SW 1271 (cell line): ENCODE data around the gene SCYGR8.

Experiments
- DNase-seq, 2 experiments: peaks; one replicate each; lab custom pipeline; 2025; lab: John Stamatoyannopoulos, UW

The SCYGR8 gene

DNA sequence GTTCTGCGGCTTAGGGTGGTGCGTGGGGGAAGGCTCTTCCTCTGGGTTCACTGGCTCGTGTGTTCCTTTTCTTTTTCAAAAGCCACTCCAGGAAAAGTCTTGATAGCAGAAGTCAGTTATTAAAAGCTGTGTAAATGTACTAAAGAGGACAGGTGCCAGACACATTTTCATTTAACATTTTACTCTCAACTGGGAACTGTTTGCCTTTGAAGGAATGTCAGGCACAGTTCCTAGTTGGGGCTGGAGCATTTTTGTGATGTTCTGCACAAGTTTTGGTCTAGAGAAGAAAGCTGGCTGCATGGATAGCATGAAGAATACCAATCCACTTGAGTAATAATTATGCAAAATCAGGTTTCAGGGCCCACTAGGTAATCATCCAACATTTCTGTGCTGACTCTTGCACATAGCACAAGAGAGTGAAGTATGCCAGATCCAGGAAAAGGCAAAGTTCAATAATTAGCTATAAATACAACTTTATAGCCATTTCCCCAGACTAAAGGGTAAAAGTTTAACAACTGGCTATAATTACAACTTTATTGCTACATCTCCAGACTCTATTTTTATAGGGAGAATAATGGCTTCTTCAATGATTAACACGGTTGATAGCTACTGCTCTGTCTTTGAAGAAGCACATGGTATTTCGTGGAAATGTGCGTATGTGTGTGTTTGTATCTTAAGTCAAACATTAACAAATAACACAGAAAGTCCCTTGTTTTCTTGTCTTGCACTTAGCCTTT, 16.2 kb downstream of the SCYGR8 start:
- DNase-seq = no peak

DNA sequence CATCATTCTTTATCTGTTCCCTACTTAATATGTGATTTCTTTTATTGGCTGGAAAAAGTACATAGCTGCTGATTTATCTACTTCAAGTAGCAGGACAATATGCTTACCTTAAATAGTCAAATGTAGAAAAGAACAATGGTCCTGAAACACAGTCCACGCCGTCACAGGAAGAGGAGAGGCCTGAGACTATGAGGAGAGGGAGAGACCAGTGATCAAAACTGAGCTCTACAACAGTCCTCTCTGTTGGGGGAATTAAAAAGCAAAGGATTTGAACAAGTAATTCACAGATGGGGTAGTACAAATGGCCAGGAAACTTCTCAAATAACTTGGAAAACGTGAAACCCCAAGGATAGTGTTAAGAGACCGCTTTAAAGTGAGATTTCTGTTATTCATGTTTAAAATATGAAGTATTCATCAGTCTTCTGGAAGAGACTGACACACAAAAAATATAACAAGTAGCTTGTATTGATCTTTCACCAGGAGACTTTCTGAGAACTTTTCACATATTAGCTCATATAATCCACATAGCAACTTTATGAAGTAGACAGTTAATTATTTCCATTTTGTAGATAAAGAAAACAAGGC, 20.2 kb downstream of the SCYGR8 start:
- DNase-seq = no peak

DNA sequence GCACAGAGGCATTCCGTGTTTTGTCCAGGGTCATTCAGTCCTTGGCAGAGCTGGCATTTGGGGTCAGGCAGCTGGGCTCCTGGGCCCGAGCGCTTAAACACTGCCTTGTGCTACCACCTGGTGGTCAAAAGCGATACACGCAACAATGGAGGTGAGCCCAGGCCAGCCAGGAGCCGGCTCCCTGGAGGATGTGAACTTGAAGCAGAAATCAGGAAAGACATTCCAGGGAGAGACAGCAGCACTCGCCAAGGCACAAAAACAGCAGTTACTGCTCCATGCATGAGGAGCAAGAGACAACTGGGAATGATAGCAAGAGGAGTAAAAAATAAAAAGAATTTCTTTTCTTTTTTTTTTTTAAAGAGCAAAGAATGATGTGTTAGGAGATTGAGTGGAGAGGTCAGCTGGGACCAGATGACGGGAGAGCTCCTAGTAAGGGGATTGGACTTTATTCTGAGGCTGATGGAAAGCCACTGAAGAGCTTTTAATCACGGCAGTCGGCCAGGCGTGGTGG, 20.7 kb downstream of the SCYGR8 start:
- DNase-seq = peak in 1 of 2 experiments; percentile 69

DNA sequence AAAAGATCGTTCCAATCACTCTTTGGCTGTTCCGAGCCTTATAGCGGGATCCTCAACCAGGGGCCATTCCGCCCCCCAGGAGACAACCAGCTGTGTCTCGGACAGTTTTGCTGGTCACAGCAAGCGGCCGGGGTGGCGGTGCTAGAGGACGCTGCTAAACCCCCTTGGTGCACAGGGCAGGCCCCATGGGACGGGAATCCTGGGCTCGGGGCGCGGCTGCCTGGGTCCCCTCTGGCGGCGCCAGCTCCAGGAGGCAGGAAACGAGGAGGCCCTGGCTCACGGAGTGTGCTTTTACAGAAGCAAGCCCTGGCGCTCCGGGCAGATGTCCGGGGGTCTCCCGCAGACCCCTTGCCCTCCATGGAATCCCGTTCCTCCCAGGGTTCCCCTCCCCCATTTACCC, 22.1 kb downstream of the SCYGR8 start:
- DNase-seq = no peak

DNA sequence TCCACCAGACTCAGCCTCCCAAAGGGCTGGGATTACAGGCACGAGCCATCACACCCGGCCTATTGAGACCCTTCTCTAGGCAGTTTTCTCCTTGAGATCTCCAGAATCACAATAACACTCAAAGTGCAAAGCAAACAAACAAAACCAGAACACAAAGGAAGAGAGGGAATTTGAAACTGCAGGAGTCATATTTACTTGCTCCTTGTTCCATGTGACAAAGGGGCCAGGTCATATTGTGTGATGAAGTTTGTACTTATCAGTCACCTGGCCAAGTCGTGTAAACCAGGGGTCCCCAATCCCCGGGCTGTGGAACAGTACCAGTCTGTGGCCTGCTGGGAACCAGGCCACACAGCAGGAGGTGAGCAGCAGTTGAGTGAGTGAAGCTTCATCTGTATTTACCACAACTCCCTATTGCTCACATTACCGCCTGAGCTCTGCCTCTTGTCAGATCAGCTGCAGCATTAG, 26.5 kb downstream of the SCYGR8 start:
- DNase-seq = no peak

DNA sequence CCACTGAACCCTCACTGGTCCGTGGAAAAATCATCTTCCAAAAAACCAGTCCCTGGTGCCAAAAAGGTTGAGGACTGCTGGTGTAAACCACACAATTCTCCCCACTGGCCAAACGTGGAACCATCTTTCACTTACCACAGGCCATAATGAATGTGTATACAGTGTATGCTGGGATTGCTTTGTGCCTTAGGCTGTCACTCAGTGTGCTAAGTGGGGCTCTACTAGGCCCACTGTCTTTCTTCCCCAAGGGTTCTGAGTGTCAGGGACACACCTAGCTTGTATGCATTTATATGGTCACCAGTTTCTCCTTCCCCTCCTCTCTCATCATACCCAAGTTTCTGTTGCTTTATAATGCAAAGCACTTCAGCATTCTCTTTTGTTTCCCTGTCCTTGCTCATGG, 27.2 kb downstream of the SCYGR8 start:
- DNase-seq = no peak

DNA sequence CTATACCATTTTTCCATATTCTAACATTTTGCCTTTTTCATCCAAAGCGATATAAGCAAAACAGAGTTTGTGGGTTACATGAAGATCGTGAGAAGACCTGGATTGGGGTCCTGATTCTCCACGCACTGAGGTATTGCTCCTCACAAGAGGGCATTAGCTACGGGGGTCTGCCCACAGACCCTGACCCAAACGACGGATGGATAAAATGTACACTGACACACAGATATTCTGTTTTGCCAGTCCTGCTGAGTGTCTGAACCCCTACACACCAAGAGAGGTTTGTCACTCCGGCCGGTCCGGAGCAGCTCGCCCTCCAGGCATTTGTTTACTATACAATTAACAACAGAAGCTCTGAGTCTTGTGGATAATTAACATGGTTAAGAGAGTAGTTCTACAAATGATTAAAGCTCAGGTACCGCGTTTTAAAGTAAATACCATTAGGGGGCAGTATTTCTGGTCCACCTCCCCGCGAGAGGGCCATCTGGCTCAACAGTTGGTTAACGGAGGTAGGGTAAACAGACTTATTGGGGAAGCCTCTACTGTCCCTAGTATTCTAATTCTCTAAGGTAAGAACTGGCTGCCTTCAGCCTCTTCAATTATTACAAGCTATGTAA, 28.4 kb downstream of the SCYGR8 start:
- DNase-seq = no peak

DNA sequence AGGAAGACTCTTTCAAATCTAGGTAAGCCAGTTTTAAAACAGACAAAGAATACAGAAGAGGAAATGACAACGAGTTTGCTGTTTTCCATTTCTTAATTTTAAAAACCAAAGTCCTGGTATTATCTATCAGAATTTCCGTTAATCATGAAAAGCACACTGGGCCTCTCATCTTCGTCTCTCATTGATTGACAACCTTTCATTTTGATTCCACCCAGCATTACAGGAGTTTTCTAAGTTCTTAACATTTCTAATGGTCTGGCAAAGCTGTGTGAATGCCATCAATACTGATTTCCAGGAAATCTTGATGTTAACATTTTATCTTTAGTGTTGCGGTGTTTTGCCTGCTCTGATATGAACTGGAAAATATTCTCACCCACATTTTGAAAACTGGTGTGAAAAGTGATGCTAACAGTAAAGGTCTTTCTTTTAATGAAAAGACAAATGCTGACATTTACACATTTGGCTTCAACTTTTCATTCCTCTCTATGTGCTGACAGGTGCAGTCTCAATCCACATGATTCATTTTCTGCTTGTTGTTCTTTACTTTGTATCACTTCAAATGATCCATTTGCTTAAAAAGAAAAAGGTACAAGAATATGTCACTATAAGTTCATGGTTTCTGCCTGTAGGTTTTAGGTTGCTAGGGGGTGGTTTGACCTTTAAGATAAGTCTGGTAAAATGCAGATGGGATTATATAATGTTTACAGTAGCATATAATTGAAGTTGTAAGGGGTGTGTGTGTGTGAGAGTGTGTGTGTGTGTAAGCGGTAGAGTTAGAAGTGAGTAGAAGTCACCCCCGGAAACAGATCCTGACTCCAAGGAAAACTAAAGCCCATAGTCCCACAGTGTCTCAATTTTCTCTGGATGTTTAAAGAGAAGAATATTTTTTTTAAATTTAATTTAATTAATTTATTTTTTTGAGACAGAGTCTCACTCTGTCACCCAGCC, 29.5 kb downstream of the SCYGR8 start:
- DNase-seq = no peak

DNA sequence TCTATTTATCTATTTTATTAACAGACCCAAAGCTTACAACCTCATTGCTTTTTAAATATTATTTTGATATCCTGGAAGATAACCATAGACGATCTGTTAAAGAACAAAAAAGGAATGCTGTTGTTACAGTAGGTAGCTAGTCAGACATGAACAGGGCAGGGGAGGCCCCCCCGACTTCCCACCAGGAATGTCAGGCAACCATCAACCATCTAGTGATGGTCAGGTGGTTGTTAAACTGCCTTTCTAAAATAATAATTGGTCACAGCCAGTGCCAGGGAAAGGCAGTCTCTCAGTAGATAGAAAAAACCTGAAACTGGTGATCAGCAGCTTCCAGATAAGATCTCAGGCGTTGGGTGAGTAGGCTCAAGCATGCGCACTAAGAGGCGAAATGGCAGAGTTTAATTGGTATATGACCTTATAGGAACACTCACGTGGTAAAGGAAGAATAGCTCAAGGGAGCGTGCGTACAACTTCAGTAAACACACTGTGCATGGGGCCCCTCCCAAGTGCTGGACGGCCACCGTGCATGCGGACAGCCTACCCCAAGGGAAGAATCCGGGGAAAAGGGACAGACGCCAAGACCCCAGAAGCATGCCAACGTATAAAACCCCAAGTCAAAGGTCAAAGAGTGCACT, 35.4 kb downstream of the SCYGR8 start:
- DNase-seq = no peak

DNA sequence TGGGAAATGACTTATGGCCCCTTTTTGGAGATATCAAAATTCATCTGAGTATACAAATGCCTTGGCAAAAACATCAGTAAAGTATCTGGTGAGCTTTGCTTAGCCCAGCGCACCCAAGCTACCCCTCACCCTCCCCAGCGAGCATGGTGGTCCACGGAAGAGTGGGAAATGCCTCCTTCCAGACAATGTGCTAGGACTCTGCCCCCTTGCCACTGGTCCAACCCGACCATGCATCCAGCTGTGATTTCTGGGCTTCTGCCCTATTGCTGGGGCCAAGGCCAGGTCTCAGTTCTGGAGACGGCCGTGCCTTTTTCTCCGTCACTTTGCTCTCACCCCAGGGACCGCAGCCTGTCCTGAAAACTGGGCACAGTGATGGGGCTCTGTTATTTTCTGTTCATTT, 36.1 kb downstream of the SCYGR8 start:
- no peak for DNase-seq

DNA sequence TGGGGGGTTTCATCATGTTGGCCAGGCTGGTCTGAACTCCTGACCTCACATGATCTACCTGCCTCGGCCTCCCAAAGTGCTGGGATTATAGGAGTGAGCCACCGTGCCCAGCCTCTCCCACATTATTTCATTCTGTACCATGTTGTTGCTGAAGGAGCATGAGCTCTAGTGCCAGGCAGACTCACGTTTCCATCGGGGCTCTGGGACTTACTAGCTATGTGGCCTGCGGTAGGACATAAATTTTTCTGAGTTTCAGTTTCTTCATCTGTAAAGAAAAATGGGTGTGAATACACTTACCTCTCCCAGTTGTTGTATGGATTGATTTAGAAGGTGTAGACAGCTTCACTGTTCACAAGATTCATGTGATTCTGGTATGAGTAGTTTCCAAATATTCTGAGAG, 37.1 kb downstream of the SCYGR8 start:
- DNase-seq = no peak

DNA sequence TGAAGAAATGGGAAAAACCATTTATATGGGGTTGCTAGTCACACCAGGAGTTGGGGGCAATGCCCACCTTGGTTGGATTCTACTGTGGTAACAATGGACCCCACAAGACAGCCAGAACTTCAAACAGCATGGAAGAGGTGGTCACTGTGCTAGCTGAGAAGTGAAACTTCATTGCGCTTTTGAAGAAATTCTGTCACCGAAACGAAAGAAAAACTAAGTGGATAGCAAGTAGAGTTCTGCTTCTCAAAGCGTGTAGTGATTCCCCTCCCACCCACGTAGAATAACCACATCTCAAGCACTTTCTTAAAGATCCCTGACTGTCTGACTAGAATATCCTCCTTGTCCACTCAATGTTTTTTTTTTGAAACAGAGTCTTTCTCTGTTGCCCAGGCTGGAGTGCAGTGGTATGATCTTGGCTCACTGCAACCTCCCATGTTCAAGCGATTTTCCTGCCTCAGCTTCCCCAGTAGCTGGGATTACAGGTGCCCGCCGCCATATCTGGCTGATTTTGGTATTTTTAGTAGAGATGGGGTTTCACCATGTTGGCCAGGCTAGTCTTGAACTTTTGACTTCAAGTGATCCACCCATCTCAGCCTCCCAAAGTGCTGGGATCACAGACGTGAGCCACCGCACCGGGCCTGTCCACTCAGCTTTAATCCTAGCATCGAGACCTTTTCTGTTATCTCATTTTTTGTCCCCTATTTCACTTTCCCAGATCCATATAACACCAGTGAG, 37.9 kb downstream of the SCYGR8 start:
- DNase-seq = no peak

DNA sequence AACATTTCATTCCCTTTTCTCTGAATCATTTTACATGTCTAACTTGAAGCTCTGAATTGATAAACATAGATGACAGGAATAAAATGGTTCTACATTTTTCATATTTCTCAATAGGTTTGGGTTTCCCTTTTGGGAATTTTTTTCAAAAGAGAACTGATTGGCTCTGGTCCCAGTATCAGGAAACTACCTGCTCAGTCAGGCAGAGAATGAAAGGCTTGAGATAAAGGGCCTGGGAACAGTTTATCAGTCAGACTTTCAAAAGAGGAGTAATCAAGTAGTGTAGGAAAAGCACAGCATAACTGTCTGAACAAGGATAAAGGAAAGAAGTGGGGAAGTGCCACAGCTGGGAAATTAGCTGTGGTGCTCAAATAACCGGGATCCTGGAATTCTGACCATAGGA, 39.6 kb downstream of the SCYGR8 start:
- DNase-seq = no peak

DNA sequence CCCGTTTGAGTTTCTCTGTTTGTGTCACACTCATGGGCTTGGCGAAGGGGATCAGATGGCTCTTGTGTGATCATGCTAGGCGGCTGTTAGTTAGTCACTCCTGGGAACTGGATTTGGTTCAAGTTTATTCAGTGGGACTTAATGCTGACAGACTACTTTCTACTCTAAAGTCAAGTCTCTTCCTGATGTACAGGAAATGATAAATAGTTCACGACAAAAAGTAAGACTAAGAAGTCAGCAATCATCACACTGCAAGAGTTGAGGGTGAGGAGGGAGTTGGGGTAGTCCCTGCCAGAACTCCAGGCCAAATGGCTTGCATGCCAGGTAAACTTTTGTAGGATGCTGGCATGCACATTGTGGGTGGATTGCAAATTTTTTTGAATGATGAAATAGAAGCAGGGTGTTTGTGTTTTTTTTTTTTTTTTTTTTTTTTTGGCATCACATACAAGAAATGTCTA, 42.9 kb downstream of the SCYGR8 start:
- no peak for DNase-seq

DNA sequence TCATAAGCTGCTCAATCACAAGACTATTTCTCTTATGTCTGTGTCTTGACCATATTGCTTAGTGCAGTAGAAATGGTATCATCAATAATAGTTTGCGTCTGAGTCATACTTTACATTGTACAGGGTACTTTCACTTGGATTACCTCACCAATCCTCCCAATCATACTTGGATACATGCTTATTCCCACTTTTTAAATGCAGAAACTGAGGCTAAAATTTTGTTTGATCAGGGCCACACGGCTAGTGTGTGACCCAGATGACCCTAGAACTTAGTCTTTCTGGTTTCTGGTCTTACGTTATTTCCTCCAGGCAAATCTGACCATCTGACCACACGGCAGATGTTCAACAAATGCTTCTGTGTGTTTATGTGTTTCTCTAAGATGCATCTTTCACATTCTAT, 44.1 kb downstream of the SCYGR8 start:
- DNase-seq = no peak

DNA sequence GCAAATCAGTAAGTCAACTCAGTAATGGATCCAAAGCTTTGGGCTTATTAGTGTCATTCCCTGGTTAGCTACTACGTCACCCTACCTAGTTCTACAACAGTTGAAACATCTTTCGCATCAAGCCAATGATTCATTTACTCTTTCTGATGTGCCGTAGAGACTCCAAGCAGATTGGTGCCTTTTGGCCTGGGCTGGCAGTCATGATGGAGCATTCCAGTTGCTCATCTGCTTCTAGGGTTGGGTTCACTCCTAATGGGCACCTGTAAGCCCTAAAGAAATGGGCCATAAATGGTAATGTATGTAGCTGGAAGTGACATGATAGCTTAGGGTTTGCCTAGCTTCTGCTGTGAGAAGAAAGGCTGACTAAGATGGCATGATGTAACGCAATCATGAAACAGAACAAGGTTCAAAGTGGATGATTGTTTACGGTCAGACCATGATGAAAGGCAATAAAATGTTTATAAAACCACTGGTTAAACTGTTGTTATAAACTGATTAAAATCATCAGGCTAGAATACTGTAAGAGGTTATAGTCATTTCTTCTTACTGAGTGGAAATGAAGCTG, 47.5 kb downstream of the SCYGR8 start:
- no peak for DNase-seq
